Transverse colon (tissue), 4 donors: ENCODE data around the gene CDH13. TPM values are rescaled to one million over a fixed set of nuclear protein-coding genes. Genes with fewer than 3 reads are reported as not detected.

Experiments used
- DNase-seq: peaks from one replicate; pipeline ENCODE4 v3.0.0-alpha.2; 2019
- H3K27ac ChIP-seq, 4 donors: fragments of 200-600 bp; sonication (generic); 2 replicates each; pipeline ENCODE4 v1.5.1; 2016 to 2018; ENCODE audit warnings: inconsistent platforms in 4 of 4
- H3K27me3 ChIP-seq: fragments of 200-600 bp; sonication (generic); 2 replicates; pipeline ENCODE4 v1.5.1; 2017; ENCODE audit warnings: inconsistent platforms
- H3K36me3 ChIP-seq, 4 donors: fragments of 200-600 bp; sonication (generic); 2 replicates each; pipeline ENCODE4 v1.5.1; 2017 to 2019; ENCODE audit warnings: inconsistent platforms in 4 of 4
- H3K4me1 ChIP-seq, 4 donors: fragments of 200-600 bp; sonication (generic); 2 replicates each; pipeline ENCODE4 v1.5.1; 2017 to 2020; ENCODE audit warnings: inconsistent platforms in 4 of 4
- H3K4me3 ChIP-seq, 4 donors: fragments of 200-600 bp; sonication (generic); 1 replicate in 1 of 4; 2 replicates in 3 of 4; pipeline versions ENCODE4 v1.5.1 to v1.6.1; 2017 to 2019; ENCODE audit warnings: inconsistent platforms in 4 of 4
- H3K9me3 ChIP-seq, 2 donors: fragments of 200-600 bp; sonication (generic); 2 replicates each; pipeline ENCODE4 v1.5.1; 2017 to 2019; ENCODE audit warnings: inconsistent platforms in 2 of 2
- CTCF ChIP-seq, 5 experiments: fragments of 200-600 bp in 3 of 5; fragments of 450-650 bp in 2 of 5; sonication (generic) in 3 of 5; IDR thresholded peaks; 1 replicate in 2 of 5; 2 replicates in 3 of 5; pipeline ENCODE4 v1.5.1; 2016 to 2017; ENCODE audit warnings: antibody characterized with exemption in 5 of 5, inconsistent platforms in 3 of 5, mild to moderate bottlenecking in 2 of 5, moderate library complexity in 1 of 5
- EP300 ChIP-seq: sonication (generic); formaldehyde crosslinking; IDR thresholded peaks from one replicate; pipeline ENCODE4 v1.6.1; 2017; ENCODE audit warnings: antibody characterized with exemption, low read depth
- POLR2A ChIP-seq: fragments of 450-650 bp; IDR thresholded peaks from one replicate; pipeline ENCODE4 v1.6.1; 2016; ENCODE audit warnings: antibody characterized with exemption, mild to moderate bottlenecking, moderate library complexity
- POLR2AphosphoS5 ChIP-seq, 3 donors: sonication (generic); formaldehyde crosslinking; IDR thresholded peaks; one replicate each; pipeline ENCODE4 v1.6.1; 2016; ENCODE audit warnings: antibody characterized with exemption in 3 of 3
- WGBS, 2 donors: methylation state at CpG; one replicate each; pipeline ENCODE4 v1.1.5; 2018; ENCODE audit warnings: low coverage in 1 of 2; 5-methylcytosine and 5-hydroxymethylcytosine counted together
- in situ Hi-C, 4 donors: fragments of 200-750 bp; cut with MboI; loops; one replicate each; pipeline versions ENCODE4 v1.15.0 to v1.15.1; 2017; ENCODE audit warnings: low sequenced_read_pairs in 3 of 4, low pct_ligation_motif_present in 1 of 4, low pct_unique_long_range_greater_than_20kb in 1 of 4
- intact Hi-C: fragments of 100-400 bp; cut with DNase I; formaldehyde crosslinking; loops from one replicate; pipeline ENCODE4 v1.15.1; 2023; ENCODE audit warnings: low total_unique reads
- total RNA-seq, 4 donors: library from RNA; depleted of rRNA; stranded (reverse); fragments of >200 nt; gene quantifications; one replicate each; pipeline ENCODE4 v1.1.0, GENCODE V29; 2016

Gene CDH13
- total RNA-seq, 4 donors from 2014 or later = 3.8 to 28.1 (median 5.8) TPM

GRCh38 chr16:83648347-83648746 is 1021.6 kb downstream of the CDH13 start:
- Histone ChIP-seq H3K9me3 (no peaks in the 10 kb centered on the region), H3K4me3 (no peak overlapping the region), H3K27me3 (no peaks in the 10 kb centered on the region), H3K4me1 (no peaks in the 10 kb centered on the region), H3K27ac (no peak overlapping the region), H3K36me3 (no peaks in the 10 kb centered on the region)
- in situ Hi-C loops = no loop called here
- WGBS, 2 donors = 38 to 57% methylated on average over 3 to 5 of the region's 5 CpGs
- intact Hi-C loops = no loop called here
- no peak for DNase-seq
- TF ChIP-seq EP300 (no peak), POLR2AphosphoS5 (IDR thresholded peaks at IDR 0.05) (no peak), CTCF (IDR thresholded peaks at IDR 0.05) (no peak), POLR2A (no peak)

GRCh38 chr16:83651871-83652270 is 1025.1 kb downstream of the CDH13 start:
- WGBS, 2 donors = 67 to 72% methylated on average over 1 to 8 of the region's 8 CpGs

GRCh38 chr16:83652943-83653342 is 1026.2 kb downstream of the CDH13 start:
- H3K36me3 ChIP-seq = no peaks in the 10 kb centered on the region
- TF ChIP-seq POLR2AphosphoS5 (IDR thresholded peaks at IDR 0.05) (no peak), CTCF (IDR thresholded peaks at IDR 0.05) (no peak), POLR2A (no peak), EP300 (no peak)
- no peak overlapping the region for H3K4me3 ChIP-seq
- DNase-seq = no peak
- in situ Hi-C loops (no loop called here), intact Hi-C loops (no loop called here)
- H3K27ac ChIP-seq = no peak overlapping the region
- no peaks in the 10 kb centered on the region for H3K27me3 ChIP-seq
- H3K4me1 ChIP-seq = no peaks in the 10 kb centered on the region
- 81% methylated on average over 7 to 9 of the region's 9 CpGs for WGBS, 2 donors
- no peaks in the 10 kb centered on the region for H3K9me3 ChIP-seq

More at GRCh38 chr16:83651871-83652270, 1025.1 kb downstream of the CDH13 start:
- TF ChIP-seq EP300 (no peak), POLR2AphosphoS5 (IDR thresholded peaks at IDR 0.05) (no peak), CTCF (IDR thresholded peaks at IDR 0.05) (no peak), POLR2A (no peak)
- H3K36me3 ChIP-seq = no peaks in the 10 kb centered on the region
- no peaks in the 10 kb centered on the region for H3K9me3 ChIP-seq
- H3K27me3 ChIP-seq = no peaks in the 10 kb centered on the region
- in situ Hi-C loops (no loop called here), intact Hi-C loops (no loop called here)
- no peak for DNase-seq
- H3K27ac ChIP-seq = no peak overlapping the region
- no peak overlapping the region for H3K4me3 ChIP-seq
- no peaks in the 10 kb centered on the region for H3K4me1 ChIP-seq

- H3K9me3 ChIP-seq = no peaks in the 10 kb centered on the region
- intact Hi-C loops = no loop called here
- in situ Hi-C loops = no loop called here
- no peaks in the 10 kb centered on the region for H3K36me3 ChIP-seq
- TF ChIP-seq POLR2AphosphoS5 (IDR thresholded peaks at IDR 0.05) (no peak), POLR2A (no peak), CTCF (IDR thresholded peaks at IDR 0.05) (no peak), EP300 (no peak)
- no peak overlapping the region for H3K4me3 ChIP-seq
- no peak overlapping the region for H3K27ac ChIP-seq
- no peak for DNase-seq
- H3K4me1 ChIP-seq = no peaks in the 10 kb centered on the region
- H3K27me3 ChIP-seq = no peaks in the 10 kb centered on the region
- 80 to 83% methylated on average over 6 of the region's 6 CpGs for WGBS, 2 donors
Observed at GRCh38 chr16:83653785-83654184, 1027.0 kb downstream of the CDH13 start.
